ENCODE measurements around the gene MYL5.
"Not testable (repeated sequence)": the region's sequence is repeated elsewhere in the genome, so short reads cannot be mapped to it uniquely, and the experiment has no call there.

The MYL5 gene

GRCh38 chr4:657834-658667 lies 16.3 kb upstream of the MYL5 start:
- DNase-seq = no peak

GRCh38 chr4:658681-659667 lies 15.4 kb upstream of the MYL5 start:
- no peak for DNase-seq

- DNase-seq = no peak
These were observed 14.5 kb upstream of the MYL5 start for GRCh38 chr4:659851-660250.

- no peak for DNase-seq
These were observed 13.9 kb upstream of the MYL5 start for GRCh38 chr4:660401-660800.

- no peak for DNase-seq
These were observed 13.1 kb upstream of the MYL5 start for GRCh38 chr4:661231-661630.

- no peak for DNase-seq
These were observed 12.2 kb upstream of the MYL5 start for GRCh38 chr4:661881-662761.

- DNase-seq = no peak
These were observed 11.3 kb upstream of the MYL5 start for GRCh38 chr4:663046-663437.

GRCh38 chr4:663438-664428 lies 10.6 kb upstream of the MYL5 start:
- DNase-seq = peak; percentile 64 to 82

- DNase-seq = no peak
These were observed 9.6 kb upstream of the MYL5 start for GRCh38 chr4:664713-665231.

GRCh38 chr4:665381-665750 lies 9.0 kb upstream of the MYL5 start:
- DNase-seq = no peak

GRCh38 chr4:665751-666435 lies 8.4 kb upstream of the MYL5 start:
- DNase-seq = no peak

- DNase-seq = no peak
These were observed 7.9 kb upstream of the MYL5 start for GRCh38 chr4:666436-666810.

- DNase-seq = no peak
These were observed 7.4 kb upstream of the MYL5 start for GRCh38 chr4:666822-667544.

- no peak for DNase-seq
These were observed 6.8 kb upstream of the MYL5 start for GRCh38 chr4:667545-667925.

GRCh38 chr4:668219-668618 lies 6.1 kb upstream of the MYL5 start:
- DNase-seq = not testable (repeated sequence)

GRCh38 chr4:669806-670559 lies 4.4 kb upstream of the MYL5 start:
- not testable (repeated sequence) for DNase-seq

- no peak for DNase-seq
These were observed 2.6 kb upstream of the MYL5 start for GRCh38 chr4:671769-672168.

- no peak for DNase-seq
These were observed 822 bp upstream of the MYL5 start for GRCh38 chr4:673349-674091.
